ENCODE data around the gene SPOPL. TPM values are rescaled to one million over a fixed set of nuclear protein-coding genes. Genes with fewer than 3 reads are reported as not detected.
A peak's percentile ranks its signal among the peaks of the same experiment; 100 is the strongest.

The SPOPL gene
- total RNA-seq, 1 experiment from 2014 or later, result 15.8 TPM

- intact Hi-C loops (cut with micrococcal nuclease), result no loop called here
- TF ChIP-seq CTCF (IDR thresholded peaks at IDR 0.05; ENCODE audit: unreplicated experiment), result no peak
- peaks cover 11% of the 10 kb centered on the region for H3K36me3 Mint-ChIP-seq (ENCODE audit: insufficient read depth, unreplicated experiment)
- ChIA-PET CTCF (no interaction called here), POLR2A (interaction anchor here (7.7 kb wide), 1 partner anchor 11 kb away, joined by 58 read pairs; the partner anchor contains the start of gene SPOPL)
- H3K4me3 Mint-ChIP-seq (ENCODE audit: unreplicated experiment), result no peak overlapping the region
- peaks cover 27% of the 10 kb centered on the region for H3K4me1 Mint-ChIP-seq (ENCODE audit: insufficient read depth, unreplicated experiment)
- no peaks in the 10 kb centered on the region for H3K27me3 Mint-ChIP-seq (ENCODE audit: insufficient read depth, unreplicated experiment)
- no TSS peak for BruUV-seq (replicated peaks)
- H3K9me3 Mint-ChIP-seq (ENCODE audit: unreplicated experiment), result no peaks in the 10 kb centered on the region
- H3K27ac Mint-ChIP-seq (ENCODE audit: low read depth, unreplicated experiment), result no peak overlapping the region
- DNase-seq (ENCODE audit: unreplicated experiment), result no peak
Observed at GRCh38 chr2:138514173-138514572, 12.6 kb downstream of the SPOPL start.

DNA sequence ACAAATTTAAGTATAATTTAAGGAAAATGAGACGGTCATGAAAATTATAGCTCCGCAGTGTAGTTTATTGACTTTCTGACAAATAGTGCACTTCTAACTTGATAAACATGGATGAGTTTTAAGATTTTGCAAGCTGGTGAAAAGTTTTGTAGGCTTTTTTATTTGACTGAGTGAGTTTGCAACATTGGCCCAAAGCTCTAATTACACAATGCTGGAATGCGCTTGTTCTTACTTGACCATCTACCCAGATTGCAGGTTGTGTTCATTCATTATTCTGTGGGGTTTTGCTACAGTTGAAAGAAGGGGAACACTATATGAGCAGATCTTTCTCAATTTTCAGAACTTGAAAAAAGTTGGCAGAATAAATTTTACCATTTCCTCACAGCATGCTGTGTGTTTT is 13.5 kb downstream of the SPOPL start:
- no peaks in the 10 kb centered on the region for H3K27me3 Mint-ChIP-seq (ENCODE audit: insufficient read depth, unreplicated experiment)
- peaks cover 4% of the 10 kb centered on the region for H3K36me3 Mint-ChIP-seq (ENCODE audit: insufficient read depth, unreplicated experiment)
- POLR2A ChIA-PET, result interaction anchor here (7.7 kb wide), 1 partner anchor 12 kb away, joined by 58 read pairs; the partner anchor contains the start of gene SPOPL
- H3K4me3 Mint-ChIP-seq (ENCODE audit: unreplicated experiment), result no peak overlapping the region
- H3K27ac Mint-ChIP-seq (ENCODE audit: low read depth, unreplicated experiment), result no peak overlapping the region
- BruUV-seq (replicated peaks), result no TSS peak
- CTCF ChIA-PET, result interaction anchor here (0.8 kb wide), 1 partner anchor 123 kb away, joined by 3 read pairs; no protein-coding TSS in a partner anchor
- no peaks in the 10 kb centered on the region for H3K9me3 Mint-ChIP-seq (ENCODE audit: unreplicated experiment)
- intact Hi-C loops (cut with micrococcal nuclease), result no loop called here
- DNase-seq (ENCODE audit: unreplicated experiment), result peak; percentile 25
- no peak for TF ChIP-seq CTCF (IDR thresholded peaks at IDR 0.05; ENCODE audit: unreplicated experiment)
- peaks cover 21% of the 10 kb centered on the region for H3K4me1 Mint-ChIP-seq (ENCODE audit: insufficient read depth, unreplicated experiment)

DNA sequence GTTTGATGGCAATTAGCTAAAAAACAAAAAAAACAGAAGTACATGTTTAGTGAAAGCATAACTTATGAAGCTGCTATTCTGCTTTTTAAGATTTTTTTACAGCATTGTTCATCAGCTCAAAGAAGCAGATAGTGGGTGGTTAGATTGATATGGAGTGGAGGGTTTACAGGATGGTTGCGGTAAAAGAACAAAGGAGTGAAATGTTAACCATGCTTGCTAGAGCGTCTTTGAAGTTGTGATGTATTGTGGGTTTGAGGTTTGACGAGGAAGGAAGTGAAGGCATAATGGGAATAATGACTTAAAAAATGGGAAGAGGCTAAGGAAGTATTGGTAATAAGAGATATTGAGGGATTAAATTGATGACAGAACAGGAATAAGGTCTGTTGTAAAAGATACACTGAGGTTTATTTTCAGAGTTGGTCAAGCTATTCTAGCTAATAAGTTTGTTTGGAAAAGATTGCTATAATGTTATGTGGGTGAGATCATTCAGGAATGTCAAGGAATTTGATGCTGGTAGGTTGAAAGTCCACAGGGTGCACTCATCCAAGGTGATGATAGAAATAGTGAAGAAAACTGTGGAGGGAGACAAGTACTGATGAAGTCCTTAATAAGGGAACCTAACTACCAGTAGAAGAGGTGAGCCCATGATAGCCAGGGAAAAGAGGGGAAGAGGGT is 14.6 kb downstream of the SPOPL start:
- ChIA-PET POLR2A (interaction anchor here (7.7 kb wide), 1 partner anchor 13 kb away, joined by 58 read pairs; the partner anchor contains the start of gene SPOPL), CTCF (interaction anchor here (0.6 to 0.7 kb wide), 2 partner anchors 13 to 191 kb away, joined by 3 to 4 read pairs; no protein-coding TSS in a partner anchor)
- peaks cover 4% of the 10 kb centered on the region for H3K36me3 Mint-ChIP-seq (ENCODE audit: insufficient read depth, unreplicated experiment)
- no peaks in the 10 kb centered on the region for H3K9me3 Mint-ChIP-seq (ENCODE audit: unreplicated experiment)
- H3K4me3 Mint-ChIP-seq (ENCODE audit: unreplicated experiment), result no peak overlapping the region
- no peaks in the 10 kb centered on the region for H3K27me3 Mint-ChIP-seq (ENCODE audit: insufficient read depth, unreplicated experiment)
- TF ChIP-seq CTCF (IDR thresholded peaks at IDR 0.05; ENCODE audit: unreplicated experiment), result no peak
- no peak for DNase-seq (ENCODE audit: unreplicated experiment)
- intact Hi-C loops (cut with micrococcal nuclease), result no loop called here
- H3K27ac Mint-ChIP-seq (ENCODE audit: low read depth, unreplicated experiment), result no peak overlapping the region
- H3K4me1 Mint-ChIP-seq (ENCODE audit: insufficient read depth, unreplicated experiment), result peaks cover 21% of the 10 kb centered on the region
- BruUV-seq (replicated peaks), result no TSS peak

GRCh38 chr2:138518860-138519259 is 17.3 kb downstream of the SPOPL start:
- Mint-ChIP-seq H3K27me3 (ENCODE audit: insufficient read depth, unreplicated experiment) (no peaks in the 10 kb centered on the region), H3K9me3 (ENCODE audit: unreplicated experiment) (no peaks in the 10 kb centered on the region), H3K36me3 (ENCODE audit: insufficient read depth, unreplicated experiment) (peaks cover 6% of the 10 kb centered on the region), H3K4me3 (ENCODE audit: unreplicated experiment) (no peak overlapping the region), H3K4me1 (ENCODE audit: insufficient read depth, unreplicated experiment) (peaks cover 14% of the 10 kb centered on the region), H3K27ac (ENCODE audit: low read depth, unreplicated experiment) (no peak overlapping the region)
- BruUV-seq (replicated peaks), result no TSS peak
- no peak for DNase-seq (ENCODE audit: unreplicated experiment)
- intact Hi-C loops (cut with micrococcal nuclease), result no loop called here
- CTCF ChIA-PET, result interaction anchor here (0.7 kb wide), 1 partner anchor 257 kb away, joined by 3 read pairs; no protein-coding TSS in a partner anchor
- TF ChIP-seq CTCF (IDR thresholded peaks at IDR 0.05; ENCODE audit: unreplicated experiment), result no peak
- POLR2A ChIA-PET, result interaction anchor here (1.2 to 1.7 kb wide), 2 partner anchors 14 to 15 kb away, joined by 4 read pairs; no protein-coding TSS in a partner anchor
